Measurements from ENCODE around the gene BANF1. TPM values are rescaled to one million over a fixed set of nuclear protein-coding genes. Genes with fewer than 3 reads are reported as not detected.
"Not testable (repeated sequence)": the region's sequence is repeated elsewhere in the genome, so short reads cannot be mapped to it uniquely, and the experiment has no call there.

The BANF1 gene
- total RNA-seq, 1 donor from 2014 or later, result 163 TPM

DNA sequence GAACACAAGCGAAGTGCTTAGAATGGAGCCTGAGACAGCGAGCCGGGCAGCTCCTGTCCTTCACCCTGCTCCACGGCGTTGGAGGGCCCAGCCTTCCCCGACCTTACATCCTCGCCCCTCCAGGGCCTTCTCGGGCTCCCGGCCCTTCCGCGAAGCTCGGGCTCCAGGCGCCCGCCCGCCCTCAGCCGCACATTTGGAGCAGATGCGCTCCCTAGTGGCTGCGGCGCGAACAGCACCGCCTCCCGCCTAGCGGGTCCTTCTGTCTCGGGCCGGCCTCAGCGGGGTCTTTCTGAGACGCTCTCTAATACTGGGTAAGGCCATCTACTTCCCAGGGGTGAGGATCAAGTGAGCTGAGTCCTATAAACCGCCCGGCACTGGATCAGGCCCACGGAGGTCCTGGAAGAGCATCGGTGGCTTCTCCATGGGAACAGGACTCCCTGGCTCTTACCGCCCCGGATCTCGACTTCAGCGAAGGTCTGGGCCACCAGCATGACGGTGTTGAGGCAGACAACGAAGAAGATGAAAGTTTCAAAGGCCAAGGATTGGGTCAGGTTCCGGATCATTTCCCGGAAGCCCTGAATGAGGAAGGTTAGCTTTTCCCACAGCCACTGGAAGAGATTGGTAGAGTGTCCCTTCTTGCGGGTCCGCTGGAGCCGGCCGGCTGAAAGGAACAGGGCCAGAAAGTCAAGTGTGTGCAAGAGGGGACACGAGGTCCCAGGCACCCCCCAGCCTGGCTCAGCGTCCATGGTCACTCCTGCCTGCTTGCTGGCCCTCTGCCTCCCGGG lies 20.3 kb downstream of the BANF1 start:
- DNase-seq (ENCODE audit: low spot score), result peak; percentile 94
- H3K36me3 Mint-ChIP-seq (ENCODE audit: low read depth, unreplicated experiment), result no peaks in the 10 kb centered on the region
- H3K9me3 Mint-ChIP-seq (ENCODE audit: unreplicated experiment), result no peaks in the 10 kb centered on the region
- H3K4me3 Mint-ChIP-seq (ENCODE audit: unreplicated experiment), result no peak overlapping the region
- H3K27ac Mint-ChIP-seq (ENCODE audit: unreplicated experiment), result peak overlapping the region; percentile 12
- peaks cover 2% of the 10 kb centered on the region for H3K4me1 Mint-ChIP-seq (ENCODE audit: unreplicated experiment)
- TF ChIP-seq, protein P1, sequence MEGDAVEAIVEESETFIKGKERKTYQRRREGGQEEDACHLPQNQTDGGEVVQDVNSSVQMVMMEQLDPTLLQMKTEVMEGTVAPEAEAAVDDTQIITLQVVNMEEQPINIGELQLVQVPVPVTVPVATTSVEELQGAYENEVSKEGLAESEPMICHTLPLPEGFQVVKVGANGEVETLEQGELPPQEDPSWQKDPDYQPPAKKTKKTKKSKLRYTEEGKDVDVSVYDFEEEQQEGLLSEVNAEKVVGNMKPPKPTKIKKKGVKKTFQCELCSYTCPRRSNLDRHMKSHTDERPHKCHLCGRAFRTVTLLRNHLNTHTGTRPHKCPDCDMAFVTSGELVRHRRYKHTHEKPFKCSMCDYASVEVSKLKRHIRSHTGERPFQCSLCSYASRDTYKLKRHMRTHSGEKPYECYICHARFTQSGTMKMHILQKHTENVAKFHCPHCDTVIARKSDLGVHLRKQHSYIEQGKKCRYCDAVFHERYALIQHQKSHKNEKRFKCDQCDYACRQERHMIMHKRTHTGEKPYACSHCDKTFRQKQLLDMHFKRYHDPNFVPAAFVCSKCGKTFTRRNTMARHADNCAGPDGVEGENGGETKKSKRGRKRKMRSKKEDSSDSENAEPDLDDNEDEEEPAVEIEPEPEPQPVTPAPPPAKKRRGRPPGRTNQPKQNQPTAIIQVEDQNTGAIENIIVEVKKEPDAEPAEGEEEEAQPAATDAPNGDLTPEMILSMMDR (IDR thresholded peaks at IDR 0.05; ENCODE audit: unreplicated experiment), result peak; percentile 94
- peaks cover 13% of the 10 kb centered on the region for H3K27me3 Mint-ChIP-seq (ENCODE audit: unreplicated experiment)

DNA sequence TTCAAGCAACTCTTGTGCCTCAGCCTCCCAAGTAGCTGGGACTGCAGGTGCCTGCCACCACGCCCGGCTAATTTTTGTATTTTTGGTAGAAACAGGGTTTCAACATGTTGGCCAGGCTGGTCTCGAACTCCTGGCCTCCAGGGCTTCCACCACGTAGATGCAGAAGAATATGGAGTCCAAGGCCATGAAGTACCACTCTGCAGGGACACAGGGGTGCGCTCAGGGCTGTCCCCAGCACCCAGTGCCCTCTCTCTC lies 20.8 kb downstream of the BANF1 start:
- not testable (repeated sequence) for H3K36me3 Mint-ChIP-seq (ENCODE audit: low read depth, unreplicated experiment); H3K27ac Mint-ChIP-seq (ENCODE audit: unreplicated experiment); DNase-seq (ENCODE audit: low spot score); H3K4me3 Mint-ChIP-seq (ENCODE audit: unreplicated experiment); H3K4me1 Mint-ChIP-seq (ENCODE audit: unreplicated experiment); H3K9me3 Mint-ChIP-seq (ENCODE audit: unreplicated experiment)
- peaks cover 17% of the 10 kb centered on the region for H3K27me3 Mint-ChIP-seq (ENCODE audit: unreplicated experiment)

DNA sequence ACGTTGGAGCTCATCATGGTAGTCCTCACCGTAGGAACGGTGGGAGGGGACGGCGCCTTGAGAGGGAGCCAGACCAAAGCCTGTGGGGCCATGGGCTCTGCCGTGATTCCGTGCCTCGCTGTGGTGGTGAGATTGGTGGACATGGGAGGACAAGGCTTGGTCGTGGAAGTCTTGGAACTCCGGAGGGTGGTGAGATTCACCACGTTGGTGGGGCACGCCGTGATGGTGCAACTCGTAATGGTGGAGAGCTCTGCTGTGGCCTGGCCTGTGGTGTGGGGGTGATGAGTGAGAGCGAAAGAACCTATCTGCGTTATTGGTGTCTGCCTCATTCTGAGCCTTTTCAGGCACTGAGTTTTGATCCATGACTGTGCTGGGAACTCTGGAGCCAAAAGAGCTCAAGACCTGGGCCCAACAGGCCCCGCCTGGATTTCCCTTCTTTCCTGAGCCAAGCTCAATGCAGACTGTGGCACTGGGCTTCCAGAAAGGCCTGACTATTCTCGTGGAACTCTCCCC lies 23.8 kb downstream of the BANF1 start, which contains the start of gene CATSPER1:
CATSPER1 (minus strand) TSS at position 463 of the 513 bp plus-strand sequence; CDS start at position 363, 100 bp downstream.
- TF ChIP-seq, protein P1 (IDR thresholded peaks at IDR 0.05; ENCODE audit: unreplicated experiment), result no peak
- no peak within 1 kb of the TSS for H3K27ac Mint-ChIP-seq (ENCODE audit: unreplicated experiment)
- no peak for DNase-seq (ENCODE audit: low spot score)
- H3K4me3 Mint-ChIP-seq (ENCODE audit: unreplicated experiment), result no peak within 1 kb of the TSS
- H3K27me3 Mint-ChIP-seq (ENCODE audit: unreplicated experiment), result peaks cover 16% of the 10 kb centered on the region
- H3K36me3 Mint-ChIP-seq (ENCODE audit: low read depth, unreplicated experiment), result no peaks in the 10 kb centered on the region
- peaks cover 2% of the 10 kb centered on the region for H3K4me1 Mint-ChIP-seq (ENCODE audit: unreplicated experiment)
- no peaks in the 10 kb centered on the region for H3K9me3 Mint-ChIP-seq (ENCODE audit: unreplicated experiment)

DNA sequence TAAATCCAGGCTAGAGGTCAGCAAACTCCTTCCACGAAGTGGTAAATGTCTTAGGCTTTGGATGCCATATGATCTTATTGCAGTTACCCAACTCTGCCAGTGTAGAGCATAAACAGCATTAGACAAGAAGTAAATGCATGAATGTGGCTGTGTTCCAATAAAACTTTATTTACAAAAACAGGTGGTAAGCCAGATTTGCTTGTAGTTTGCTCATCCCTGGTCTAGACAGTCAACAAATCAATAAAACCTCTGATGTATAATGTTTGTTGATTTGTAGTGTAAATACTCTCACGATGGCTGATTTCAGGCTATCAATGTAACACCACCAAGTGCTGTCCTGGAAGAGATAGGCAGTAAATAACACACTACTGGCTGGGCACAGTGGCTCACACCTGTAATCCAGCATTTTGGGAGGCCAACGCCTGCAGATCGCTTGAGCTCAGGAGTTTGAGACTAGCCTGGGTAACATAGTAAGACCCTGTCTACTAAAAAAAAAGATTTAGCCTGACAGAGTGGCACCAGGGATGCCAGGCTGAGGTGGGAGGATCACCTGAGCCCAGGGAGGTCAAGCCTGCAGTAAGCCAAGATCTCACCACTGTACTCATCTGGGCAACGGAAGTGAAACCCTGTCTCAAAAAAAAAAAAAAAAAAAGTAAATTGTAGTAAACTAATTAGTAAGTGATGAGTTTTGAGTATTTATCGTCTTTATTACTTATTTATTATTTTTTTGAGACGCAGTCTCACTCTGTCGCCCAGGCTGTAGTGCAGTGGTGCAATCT lies 30.8 kb downstream of the BANF1 start:
- TF ChIP-seq, protein P1 (IDR thresholded peaks at IDR 0.05; ENCODE audit: unreplicated experiment), result no peak

DNA sequence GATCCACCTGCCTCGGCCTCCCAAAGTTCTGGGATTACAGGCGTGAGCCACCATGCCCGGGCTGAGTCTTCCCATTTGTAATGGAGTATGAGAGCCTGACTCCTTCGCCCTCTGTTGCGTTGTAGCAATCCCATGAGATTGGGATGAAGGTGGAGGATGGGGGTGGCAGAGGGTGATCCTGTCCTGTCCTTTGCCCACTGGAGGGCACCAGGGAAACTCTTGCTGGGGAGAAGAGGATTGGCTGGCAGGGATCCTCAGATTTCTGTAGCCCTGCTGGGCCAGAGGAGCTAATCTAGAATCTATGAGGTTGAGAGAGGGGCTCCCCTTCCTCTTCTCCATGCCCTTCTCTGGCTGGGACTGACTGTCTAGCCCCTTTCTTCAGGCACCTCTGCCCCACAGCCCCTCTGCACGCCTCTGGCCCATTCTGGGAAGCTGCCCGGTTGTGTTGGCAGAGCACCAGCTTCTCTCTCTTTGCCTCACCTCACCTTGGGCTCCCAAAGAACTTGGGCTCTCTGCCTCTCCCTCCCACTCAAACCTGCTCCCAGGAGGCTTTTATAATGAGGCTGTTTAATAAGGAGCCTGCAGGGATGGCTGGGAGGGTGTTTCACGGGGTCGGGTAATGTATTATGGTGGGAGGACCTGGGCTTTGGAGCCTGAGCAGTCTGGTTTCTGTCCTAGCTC lies 33.5 kb downstream of the BANF1 start:
- H3K27me3 Mint-ChIP-seq (ENCODE audit: unreplicated experiment), result peaks cover 14% of the 10 kb centered on the region
- no peak overlapping the region for H3K4me3 Mint-ChIP-seq (ENCODE audit: unreplicated experiment)
- H3K4me1 Mint-ChIP-seq (ENCODE audit: unreplicated experiment), result no peaks in the 10 kb centered on the region
- no peaks in the 10 kb centered on the region for H3K9me3 Mint-ChIP-seq (ENCODE audit: unreplicated experiment)
- no peak for DNase-seq (ENCODE audit: low spot score)
- TF ChIP-seq, protein P1 (IDR thresholded peaks at IDR 0.05; ENCODE audit: unreplicated experiment), result no peak
- no peaks in the 10 kb centered on the region for H3K36me3 Mint-ChIP-seq (ENCODE audit: low read depth, unreplicated experiment)
- H3K27ac Mint-ChIP-seq (ENCODE audit: unreplicated experiment), result no peak overlapping the region

More for the DNA sequence above, 30.8 kb downstream of the BANF1 start:
- no peak overlapping the region for H3K4me3 Mint-ChIP-seq (ENCODE audit: unreplicated experiment)
- DNase-seq (ENCODE audit: low spot score), result no peak
- H3K36me3 Mint-ChIP-seq (ENCODE audit: low read depth, unreplicated experiment), result no peaks in the 10 kb centered on the region
- H3K27ac Mint-ChIP-seq (ENCODE audit: unreplicated experiment), result no peak overlapping the region
- no peaks in the 10 kb centered on the region for H3K9me3 Mint-ChIP-seq (ENCODE audit: unreplicated experiment)
- H3K27me3 Mint-ChIP-seq (ENCODE audit: unreplicated experiment), result peaks cover 7% of the 10 kb centered on the region
- H3K4me1 Mint-ChIP-seq (ENCODE audit: unreplicated experiment), result no peaks in the 10 kb centered on the region
